NCI-H446 treated with DMSO at 0.1 percent for 48 hours (cell line): ENCODE measurements around the gene TSPAN1.
"Not testable (repeated sequence)": the region's sequence is repeated elsewhere in the genome, so short reads cannot be mapped to it uniquely, and the experiment has no call there.

Experiments
- DNase-seq: peaks from one replicate; lab custom pipeline; 2025; lab: John Stamatoyannopoulos, UW

TSPAN1 gene

GRCh38 chr1:46219551-46220520 lies 44.9 kb downstream of the TSPAN1 start:
- DNase-seq = no peak

GRCh38 chr1:46220808-46221207 lies 45.9 kb downstream of the TSPAN1 start:
- no peak for DNase-seq

DNA sequence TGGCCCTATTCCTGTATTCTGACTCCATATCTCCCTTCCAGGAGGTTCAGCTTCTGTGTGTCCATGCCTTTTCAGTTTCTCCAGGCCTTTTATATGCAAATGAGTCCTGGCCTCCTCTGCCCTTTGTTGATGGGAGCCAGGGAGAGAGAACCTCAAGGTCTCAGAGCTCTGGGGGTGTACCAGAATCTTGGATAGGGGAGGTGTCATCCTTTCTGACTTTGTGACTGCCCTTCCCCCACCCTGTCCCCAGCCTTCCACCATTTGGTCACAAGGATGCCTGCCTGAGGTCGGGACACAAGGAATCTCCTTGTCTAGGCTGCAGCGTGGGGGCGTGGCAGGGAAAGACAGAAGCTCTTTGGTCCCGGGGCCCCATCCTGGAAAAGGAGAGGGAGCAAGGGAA lies 46.9 kb downstream of the TSPAN1 start:
- no peak for DNase-seq

DNA sequence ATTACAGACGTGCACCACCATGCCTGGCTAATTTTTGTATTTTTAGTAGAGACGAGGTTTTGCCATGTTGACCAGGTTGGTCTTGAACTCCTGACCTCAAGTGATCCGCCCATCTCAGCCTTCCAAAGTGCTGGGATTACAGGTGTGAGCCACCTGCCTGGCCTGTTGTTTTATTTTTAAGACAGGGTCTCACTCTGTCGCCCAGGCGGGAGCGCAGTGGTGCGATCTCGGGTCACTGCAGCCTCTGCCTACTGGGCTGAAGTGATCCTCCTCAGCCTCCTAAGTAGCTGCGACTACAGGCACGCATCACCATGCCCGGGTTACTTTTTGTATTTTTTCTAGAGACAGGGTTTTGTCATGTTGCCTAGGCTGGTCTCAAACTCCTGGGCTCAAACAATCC lies 48.2 kb downstream of the TSPAN1 start:
- DNase-seq = not testable (repeated sequence)

DNA sequence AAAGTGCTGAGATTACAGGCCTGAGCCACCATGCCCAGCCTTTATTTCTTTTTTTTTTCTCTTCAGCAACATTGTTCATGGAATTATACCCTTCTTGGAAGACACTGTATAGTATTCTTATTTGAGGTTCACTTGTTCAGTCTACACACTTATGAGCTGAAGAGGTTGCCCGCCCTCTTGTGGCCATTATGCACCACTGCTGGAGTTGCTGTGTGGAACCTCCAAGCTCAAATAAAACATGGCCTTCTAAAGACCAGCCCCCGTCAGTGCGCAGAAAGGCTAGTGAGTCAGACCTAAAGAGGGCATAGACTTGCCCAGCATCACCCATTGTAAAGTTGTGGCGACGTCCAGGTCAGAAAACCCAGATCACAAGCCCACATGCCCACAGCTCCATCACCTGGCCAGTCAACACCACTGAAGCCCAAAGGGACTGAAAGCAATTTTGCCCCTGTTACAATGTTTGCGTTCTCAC lies 48.6 kb downstream of the TSPAN1 start:
- peak; percentile 83 for DNase-seq

DNA sequence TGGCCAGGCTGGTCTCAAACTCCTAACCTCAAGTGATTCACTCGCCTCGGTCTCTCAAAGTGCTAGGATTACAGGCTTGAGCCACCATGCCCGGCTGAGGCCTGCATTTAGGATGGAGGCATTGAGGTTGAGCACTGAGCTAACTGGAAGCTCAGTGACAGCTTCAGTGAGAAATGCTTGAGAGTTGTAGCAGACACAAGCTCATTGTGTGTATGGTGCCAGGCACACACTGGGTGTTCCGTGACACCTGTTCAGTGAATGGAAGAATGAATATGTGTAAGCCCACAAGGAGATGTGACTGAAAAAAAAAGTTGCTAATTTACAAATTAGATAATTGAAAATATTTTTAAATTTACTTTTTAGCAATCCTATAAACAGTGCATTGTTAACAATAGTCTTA lies 50.1 kb downstream of the TSPAN1 start:
- DNase-seq = no peak

GRCh38 chr1:46231231-46231630 lies 56.3 kb downstream of the TSPAN1 start:
- DNase-seq = not testable (repeated sequence)
